ENCODE measurements around the gene MRPS27.

GRCh38 chr5:72223371-72223770 is 96.7 kb downstream of the MRPS27 start:
- no peak for TF ChIP-seq CTCF (IDR thresholded peaks at IDR 0.05; ENCODE audit: insufficient read depth, low read length)
- no peak for TF ChIP-seq REST (IDR thresholded peaks at IDR 0.05; ENCODE audit: insufficient replicate concordance, low read depth)
- TF ChIP-seq POLR2AphosphoS5 (IDR thresholded peaks at IDR 0.05; ENCODE audit: low read depth), result no peak
- no peak for TF ChIP-seq SPI1 (IDR thresholded peaks at IDR 0.05; ENCODE audit: borderline replicate concordance, low read depth)
